DMS114 treated with DMSO at 0.1 percent for 48 hours (cell line): ENCODE results near the gene RASL12.
"Not testable (repeated sequence)": the region's sequence is repeated elsewhere in the genome, so short reads cannot be mapped to it uniquely, and the experiment has no call there.

ENCODE experiments used
- DNase-seq: peaks from one replicate; lab custom pipeline; 2025; ENCODE audit not compliant: unreplicated experiment; lab: John Stamatoyannopoulos, UW

The RASL12 gene

DNA sequence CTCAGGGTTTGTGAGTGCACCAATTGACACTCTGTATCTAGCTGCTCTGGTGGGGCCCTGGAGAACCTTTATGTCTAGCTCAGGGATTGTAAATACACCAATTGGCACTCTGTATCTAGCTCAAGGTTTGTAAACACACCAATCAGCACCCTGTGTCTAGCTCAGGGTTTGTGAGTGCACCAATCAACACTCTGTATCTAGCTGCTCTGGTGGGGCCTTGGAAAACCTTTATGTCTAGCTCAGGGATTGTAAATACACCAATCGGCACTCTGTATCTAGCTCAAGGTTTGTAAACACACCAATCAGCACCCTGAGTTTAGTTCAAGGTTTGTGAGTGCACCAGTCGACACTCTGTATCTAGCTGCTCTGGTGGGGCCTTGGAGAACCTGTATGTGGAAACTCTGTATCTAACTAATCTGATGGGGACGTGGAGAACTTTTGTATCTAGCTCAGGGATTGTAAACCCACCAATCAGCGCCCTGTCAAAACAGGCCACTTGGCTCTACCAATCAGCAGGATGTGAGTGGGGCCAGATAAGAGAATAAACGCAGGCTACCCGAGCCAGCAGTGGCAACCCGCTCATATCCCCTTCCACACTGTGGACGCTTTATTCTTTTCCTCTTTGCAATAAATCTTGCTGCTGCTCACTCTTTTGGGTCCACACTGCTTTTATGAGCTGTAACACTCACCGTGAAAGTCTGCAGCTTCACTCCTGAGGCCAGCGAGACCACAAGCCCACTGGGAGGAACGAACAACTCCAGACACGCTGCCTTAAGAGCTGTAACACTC is 8.0 kb upstream of the RASL12 start:
- not testable (repeated sequence) for DNase-seq

DNA sequence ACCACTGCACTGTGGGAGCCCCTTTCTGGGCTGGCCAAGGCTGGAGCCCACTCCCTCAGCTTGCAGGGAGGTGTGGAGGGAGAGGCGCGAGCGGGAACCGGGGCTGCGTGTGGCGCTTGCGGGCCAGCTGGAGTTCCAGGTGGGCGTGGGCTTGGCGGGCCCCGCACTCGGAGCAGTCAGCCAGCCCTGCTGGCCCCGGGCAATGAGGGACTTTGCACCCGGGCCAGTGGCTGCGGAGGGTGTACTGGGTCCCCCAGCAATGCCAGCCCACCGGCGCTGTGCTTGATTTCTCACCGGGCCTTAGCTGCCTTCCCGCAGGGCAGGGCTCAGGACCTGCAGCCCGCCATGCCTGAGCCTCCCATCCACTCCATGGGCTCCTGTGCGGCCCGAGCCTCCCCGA is 7.2 kb upstream of the RASL12 start:
- DNase-seq, result not testable (repeated sequence)

DNA sequence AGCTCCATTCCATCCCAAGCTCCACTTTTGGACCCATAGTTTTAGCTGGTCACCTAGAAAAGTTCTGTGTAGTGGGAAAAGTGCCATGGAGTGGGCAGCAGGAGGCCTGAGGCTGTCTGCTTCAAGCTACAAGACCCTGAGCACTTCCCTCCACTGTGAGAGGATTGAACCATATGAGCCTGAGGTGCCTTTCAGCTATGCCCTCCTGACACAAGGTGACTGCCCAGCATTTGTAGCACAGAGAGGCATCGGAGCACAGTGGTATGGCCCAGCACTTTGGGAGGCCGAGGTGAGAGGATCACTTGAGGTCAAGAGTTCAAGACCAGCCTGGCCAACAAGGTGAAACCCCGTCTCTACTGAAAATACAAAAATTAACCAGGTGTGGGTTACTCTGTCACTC is 4.8 kb upstream of the RASL12 start:
- DNase-seq, result no peak

DNA sequence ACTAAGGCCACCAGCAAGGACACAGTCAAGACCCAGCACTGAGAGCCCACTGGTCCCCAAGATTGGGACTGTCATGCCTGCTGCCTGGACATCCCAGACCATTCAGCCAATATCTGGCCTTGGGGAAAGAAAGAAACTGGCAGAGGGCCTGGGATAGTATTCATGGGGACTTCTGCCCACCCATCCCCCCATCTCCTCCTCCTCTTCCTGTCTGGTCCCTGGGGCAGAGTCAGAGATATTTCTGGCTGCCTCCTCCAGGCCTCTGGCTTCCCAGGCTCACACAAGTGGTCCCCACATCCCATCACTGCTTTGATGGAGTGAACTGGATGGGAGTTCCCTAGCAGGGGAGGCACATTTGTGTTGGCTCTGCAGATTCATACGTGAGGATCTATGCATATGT is 4.2 kb upstream of the RASL12 start:
- DNase-seq, result no peak

DNA sequence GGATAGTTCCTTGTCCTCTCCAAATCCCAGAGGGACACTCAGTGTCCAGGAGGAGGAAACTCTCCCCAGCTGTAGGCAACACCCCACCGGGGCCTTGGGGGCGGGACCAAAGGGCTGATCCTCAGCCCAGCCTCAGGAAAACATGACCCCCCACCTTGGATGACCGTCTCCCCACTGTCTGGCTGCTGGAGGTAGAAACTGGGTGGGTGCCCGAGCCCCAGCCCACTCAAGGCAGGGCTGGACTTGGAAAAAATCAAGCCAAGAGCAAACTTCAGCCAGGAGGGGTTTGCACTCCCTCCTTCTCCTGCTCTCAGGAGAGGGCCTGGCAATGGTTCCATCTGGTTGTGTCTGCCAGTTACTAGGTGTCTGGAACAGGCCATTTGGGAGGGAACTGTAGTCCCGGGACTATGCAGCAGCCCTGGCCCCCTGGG is 3.6 kb upstream of the RASL12 start:
- no peak for DNase-seq

DNA sequence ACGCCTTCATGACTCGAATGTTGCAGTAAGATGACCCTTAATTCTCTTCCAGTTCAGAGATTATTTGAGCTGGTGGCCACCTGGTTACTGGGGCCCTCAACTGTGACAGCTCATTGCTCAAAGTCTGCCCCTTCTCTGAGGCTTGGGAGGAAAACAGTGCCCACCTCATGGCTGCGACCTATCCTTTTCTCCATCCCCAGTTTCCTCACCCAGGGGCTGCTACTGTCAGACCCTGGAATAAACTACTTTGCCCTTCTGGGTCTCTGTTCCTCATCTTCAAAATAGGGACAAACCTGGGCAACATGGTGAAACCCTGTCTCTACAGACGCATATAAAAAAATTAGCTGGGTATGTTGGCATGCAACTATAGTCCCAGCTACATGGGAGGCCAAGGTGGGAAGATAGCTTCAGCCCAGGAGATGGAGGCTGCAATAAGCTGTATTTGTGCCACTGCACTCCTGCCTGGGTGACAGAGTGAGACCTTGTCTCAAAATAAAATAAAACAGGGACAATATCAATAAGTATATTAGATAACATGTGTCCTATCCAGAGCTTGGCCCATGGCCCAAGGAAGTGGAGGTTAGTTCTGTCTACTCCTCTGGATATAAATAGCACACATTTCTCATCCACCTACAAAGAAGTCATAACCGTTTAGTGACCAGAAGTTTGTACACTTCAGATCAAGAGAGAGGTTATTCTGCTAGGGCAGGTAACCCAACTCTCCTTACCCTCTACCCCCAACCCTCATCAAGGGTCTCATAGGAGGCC is 2.2 kb upstream of the RASL12 start:
- no peak for DNase-seq

DNA sequence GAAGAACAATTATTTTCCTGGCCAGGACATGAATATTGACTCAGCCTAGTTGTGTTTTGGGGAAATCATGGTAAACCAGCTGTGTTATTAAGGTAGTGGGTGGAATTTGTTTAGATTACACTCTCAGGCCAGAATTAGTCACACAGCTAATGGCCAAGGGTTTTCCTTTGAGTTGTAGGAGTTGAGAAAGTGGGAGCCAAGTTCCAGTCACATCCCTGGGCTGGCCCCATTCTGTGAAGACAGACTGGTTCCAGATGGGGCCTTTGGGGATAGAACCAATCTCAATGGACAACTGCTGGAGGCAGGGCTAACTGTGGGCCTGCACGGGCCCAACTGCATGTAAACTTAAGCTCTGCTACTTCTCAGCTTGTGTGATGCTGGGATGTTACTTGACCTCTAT is 1.4 kb upstream of the RASL12 start:
- no peak for DNase-seq

DNA sequence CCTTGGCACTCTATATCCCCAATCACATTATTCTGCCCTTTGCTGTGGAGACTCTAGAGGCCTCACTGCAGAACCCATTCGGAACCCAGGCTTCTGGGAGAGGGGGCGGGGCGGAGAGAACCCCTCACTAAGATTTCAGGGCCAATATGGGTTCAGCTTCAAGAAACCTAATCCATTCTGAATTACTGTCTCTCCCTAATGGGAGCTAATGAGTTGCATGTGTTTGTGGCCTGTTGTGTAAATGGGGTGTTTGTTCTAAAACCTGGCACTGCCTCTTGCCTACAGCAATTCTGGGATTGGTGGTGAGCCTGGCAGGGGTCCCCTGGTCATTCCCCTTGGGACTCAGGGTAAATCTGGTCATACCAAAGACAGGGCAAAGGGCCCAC is 605 bp upstream of the RASL12 start:
- DNase-seq, result no peak

DNA sequence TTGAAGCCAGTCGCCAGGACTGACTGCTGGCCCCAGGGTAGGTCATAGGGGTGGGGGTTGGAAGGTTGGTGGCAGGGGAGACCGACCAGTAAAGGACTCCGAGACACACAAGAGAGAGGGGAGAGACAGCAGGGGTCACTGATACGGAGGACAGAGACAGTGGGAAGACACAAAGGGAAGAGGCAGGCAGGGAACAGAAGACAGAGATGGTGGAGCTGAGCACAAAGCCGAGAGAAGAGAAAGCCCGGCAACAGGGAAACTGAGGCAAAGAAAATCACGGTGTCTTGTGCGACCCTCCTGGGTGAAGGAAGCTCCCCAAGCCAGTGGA is 510 bp downstream of the RASL12 start:
- DNase-seq, result no peak

DNA sequence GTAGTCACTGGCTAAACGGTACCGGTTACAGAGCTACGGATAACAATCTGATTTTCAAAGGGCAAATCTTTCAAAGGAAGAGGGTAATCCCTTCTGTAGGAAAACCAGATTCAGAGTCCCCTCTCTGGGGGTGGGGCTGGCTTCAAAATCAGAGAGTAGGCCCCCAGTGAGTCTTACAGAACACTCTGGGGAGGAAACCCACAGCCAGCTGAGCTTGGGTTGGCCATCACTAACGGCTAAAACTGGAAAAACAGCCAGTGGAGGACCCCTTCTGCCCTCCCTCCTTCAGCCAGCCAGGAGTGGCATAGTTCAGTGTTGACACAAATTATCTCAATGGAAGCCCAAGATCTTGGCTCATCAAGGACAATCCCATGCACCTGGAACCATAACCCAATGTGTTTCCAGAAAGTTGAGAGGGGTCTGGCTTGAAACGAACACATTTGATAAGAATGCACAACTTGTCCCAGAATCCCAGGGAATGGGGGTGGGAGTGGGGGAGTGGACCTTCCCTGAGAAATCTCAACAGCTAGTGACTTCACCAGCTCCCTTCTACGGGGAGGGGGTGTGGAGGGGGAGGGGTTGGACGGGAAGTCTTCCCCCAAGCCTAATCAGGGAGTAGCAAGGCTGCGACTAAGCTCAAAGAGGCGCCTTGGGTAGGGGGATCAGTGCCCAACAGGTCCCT is 1.0 kb downstream of the RASL12 start:
- DNase-seq, result no peak

DNA sequence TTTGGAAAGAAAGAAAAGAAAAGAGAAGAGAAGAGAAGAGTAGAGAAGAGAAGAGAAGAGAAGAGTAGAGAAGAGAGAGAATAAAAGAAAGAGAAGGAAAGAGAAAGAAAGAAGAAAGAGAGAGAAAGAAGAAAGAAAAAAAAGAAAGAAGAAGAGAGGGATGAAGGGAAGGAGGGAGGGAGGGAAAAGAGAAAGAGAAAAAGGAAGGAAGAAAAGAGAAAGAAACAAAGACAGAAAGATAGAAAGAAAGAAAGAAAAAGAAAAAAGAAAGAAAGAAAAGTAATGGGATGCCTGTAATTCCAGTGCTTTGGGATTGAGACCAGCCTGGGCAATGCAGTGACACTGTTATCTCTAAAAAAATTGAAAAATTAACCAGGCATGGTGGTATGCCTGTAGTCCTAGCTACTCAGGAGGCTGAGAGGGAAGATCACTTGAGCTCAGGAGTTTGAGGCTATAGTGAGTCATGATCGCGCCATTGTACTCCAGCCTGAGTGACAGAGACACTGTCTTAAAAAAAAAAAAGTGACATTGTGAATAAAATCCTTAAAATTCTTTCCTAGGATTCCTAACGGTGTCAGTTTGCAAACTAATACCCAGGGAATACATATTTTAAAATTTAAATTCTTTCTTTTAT is 1.7 kb downstream of the RASL12 start:
- DNase-seq, result no peak

DNA sequence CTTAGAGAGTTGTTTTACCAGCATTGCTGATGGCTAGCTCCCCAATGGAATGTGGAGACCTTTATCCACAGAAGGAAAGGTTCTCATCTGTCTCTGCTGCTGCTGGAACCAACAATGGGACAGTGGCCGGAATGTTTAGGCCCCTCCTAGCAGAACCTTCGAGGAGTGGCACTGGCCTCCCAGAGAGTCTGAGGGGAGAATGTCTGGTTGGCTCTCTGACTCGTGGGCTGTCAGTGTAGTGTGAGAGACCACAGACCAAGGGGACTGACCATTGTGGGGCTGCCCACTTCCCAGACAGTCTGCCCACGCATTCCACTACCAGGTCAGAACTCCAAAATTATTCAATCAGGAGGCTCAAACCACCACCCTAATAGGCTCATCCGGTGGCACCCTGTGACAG is 5.1 kb downstream of the RASL12 start:
- DNase-seq, result no peak

DNA sequence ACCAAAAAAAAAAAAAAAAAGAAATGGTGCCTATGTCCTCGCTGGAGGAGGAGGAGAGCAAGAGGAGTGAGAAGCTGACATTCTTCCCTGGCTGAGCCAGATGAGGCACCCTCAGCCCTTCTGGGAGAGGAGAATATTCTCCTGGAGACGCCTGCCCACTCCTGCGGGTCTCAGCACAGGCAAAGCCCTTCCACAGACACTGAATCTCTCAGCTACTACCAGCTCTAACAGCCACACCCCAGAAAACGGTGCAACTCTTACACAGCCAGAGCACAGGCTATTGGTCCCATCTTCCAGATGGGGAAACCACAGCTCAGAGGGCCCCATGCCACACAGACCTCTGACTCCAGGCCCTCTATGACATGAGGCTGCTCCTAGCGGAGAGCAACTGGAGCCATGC is 5.7 kb downstream of the RASL12 start:
- no peak for DNase-seq

DNA sequence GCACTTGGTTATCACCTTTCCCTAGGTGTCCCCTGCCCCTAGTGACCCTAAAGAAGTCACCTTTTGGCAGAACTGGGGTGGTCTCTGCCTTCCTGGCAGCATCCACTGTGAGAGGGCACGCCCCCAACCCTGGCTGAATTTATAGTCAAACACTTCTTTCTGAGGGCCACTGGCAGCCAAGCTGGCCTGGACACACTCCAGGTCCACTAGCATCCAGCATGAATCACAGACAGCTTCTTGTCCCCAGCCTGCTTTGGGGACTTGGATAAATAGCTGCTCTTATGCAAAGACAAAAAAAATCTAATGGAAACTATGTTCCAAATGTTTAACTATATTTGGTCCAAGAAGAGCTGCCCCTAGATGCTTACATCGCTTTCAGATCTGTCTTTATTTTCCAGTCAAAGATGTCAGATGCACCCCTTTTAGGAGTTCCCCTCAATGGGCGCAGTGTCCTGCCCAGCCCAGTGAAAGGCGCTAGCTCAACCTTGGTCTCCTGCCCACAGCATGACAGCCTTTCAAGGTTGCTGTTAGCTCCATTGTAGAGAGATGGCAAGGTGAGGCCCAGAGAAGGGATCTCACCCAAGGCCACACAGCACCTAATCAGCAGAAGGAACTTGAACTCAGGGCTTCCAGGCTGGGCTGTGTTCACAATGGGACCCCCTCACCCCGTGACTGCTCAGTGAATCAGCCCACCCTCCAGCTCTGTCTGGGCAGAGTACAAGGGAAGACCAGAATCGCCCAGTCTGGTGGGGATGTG is 7.0 kb downstream of the RASL12 start:
- DNase-seq, result no peak

DNA sequence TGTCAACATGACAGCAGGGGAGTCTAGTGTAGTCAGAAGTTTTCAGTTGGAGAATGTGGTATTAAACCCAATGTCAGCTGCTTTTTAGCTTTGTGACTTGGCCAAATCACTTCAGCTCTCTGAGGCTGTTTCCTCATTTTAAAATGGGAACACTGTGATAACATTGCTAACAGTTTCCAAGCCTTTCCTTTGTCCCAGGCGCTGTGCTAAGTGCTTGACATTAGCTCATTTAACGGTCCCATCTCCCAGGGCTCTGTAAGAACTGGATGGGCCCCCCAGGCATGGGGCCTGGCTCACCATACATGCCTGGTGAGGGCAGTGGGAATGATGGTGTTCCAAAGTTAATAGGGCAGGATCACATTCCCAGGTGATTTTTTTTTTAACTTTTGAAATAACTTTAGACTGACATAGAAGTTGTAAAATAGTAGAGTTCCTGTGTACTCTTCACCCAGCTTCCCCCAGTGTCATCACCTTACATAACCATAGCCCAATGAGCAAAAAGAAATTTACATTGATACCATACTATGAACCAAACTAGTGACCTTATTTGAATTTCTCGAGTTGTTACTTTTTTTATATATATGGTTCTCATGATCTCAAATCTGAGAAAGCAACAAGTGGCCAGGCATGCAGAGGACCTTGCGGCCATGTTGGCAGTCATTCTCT is 7.7 kb downstream of the RASL12 start:
- DNase-seq, result no peak

DNA sequence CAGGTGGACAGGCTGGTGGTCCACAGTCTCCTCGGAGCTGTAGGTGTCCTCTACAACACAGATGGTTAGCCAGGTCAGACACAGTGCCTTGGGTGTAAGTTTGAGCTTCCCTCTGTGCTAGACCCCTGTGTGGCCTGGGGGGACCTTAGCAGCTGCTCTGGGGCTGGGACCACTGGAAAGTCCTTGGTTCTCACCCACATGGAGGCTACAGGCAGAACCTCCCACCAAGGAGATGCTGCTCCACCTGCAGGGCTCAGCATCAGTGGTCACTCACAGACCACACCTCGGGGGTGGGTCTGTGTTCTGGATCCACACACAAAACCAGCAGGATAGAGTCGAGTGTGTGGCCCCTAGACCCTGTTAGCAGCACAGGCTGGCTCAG is 8.4 kb downstream of the RASL12 start:
- DNase-seq, result no peak

DNA sequence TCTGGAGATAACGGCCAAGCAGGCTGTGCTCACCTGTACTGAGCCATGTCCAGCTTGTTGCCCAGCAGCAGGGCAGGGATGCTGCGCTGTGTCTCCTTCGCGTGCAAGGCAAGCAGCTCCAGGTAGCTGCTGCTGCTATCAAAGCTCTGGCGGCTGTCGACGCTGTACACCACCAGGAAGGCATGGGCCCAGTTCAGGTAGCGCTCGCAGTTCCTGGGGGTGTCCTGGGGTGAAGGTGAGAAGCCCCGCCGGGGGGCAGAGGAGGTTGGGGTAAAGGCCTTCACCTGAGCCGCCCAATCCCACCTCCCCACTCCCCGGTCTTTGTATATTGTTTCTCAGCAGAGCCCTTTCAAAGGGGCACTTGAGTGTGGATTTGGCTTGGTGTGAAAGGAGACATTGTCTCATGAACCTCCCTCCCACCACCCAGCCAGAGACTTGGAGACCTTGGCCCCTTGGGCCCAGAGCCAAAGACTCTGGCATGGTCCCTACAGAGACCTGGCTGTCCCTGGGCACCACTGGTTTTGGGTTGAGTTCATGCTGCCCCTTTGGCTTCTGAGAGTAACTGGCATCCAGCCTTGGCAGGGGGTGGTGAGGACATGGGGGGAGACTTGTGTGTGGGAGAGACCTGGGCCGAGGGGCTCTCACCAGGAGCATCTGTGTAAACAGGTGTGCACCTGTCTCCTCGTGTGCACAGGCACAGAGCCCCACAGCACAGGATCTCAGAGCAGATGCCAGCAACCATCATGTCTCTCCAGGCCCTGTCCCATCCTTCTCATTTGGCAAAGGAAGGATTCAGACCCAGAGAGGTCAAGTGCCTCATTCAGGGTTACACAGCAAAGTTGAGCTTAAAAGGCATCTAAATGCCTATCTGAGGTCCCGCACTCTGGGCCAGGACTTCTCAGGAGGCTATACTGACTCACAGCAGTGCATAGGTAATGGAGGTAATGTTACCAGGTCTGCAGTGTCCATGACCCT is 9.1 kb downstream of the RASL12 start:
- no peak for DNase-seq

DNA sequence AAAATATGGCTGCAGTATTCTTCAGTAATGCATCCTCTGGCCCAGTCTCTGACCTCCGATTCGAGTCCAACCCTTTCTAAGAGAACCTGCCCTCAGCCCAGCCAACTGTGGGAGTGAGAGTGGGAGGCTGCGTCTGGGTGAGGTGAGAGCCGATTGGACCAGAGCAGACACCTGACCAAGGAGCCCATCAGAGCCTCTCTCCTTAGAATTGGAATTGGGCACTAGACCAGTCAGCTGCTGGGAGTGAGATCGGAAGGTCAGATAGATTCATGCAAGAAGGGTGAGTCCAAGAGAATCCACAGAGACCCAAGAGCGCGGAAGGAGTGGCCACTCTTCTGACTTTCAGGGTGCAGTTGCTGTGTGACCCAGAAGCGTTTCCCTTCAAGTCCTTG is 10.2 kb downstream of the RASL12 start:
- no peak for DNase-seq

DNA sequence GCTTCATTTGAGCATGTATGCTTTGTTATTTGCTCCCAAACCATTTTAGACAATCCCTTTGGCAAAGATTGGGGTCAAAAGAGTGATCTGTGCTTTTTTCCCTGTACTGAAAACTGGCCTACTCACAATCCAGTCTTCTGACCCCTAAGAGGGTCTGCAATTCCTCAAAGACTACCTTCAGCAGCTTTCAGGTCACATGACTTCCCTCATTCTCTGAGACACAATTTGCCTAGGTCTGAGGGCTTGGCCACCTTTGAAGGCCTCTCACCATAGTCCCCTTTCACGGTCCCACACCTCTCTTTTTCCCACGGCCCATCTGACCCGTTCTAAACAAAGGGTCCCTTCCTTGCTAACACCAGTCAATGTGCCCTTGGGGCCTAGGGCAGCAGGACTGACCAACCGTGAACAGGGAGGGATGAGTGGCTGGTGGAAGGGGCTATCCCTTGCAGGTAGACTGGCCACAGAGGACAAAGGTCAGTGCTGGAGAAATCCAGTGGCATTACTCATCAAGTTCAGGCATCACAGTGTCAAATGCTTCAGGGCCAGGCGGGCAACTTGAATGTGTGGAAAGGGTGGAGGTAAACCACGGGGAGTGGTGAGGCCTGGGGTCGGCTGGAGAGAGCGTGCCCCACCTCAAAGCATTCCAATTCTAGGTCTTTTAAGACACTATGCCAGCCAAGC is 10.8 kb downstream of the RASL12 start:
- DNase-seq, result no peak
